HG03196 (cell line): Measurements from ENCODE around the gene RENBP.

Source experiments
- ATAC-seq: cut with Tn5 transposase; IDR thresholded peaks from one replicate; pipeline ENCODE4 v1.9.1; 2021; ENCODE audit not compliant: unreplicated experiment

RENBP gene

DNA sequence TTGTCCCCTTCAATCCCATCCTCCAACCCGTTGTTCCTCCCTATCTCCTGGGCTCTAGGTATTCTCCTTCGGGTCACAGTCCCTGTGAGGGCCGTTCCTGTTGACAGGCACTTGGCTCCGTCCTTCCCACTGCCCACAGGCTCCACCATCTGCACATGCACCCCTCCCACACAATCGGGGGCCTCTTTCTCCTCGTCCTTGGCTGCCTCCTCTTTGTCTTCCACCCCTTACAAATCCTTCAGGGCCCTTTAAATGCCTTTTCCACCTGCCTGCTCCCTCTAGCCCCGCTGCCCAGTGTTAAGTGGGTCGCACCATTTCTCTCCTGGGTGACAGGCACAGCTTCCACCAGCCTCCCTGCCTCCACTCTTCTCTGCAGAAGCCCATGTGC lies 42.7 kb downstream of the RENBP start:
- no peak for ATAC-seq

DNA sequence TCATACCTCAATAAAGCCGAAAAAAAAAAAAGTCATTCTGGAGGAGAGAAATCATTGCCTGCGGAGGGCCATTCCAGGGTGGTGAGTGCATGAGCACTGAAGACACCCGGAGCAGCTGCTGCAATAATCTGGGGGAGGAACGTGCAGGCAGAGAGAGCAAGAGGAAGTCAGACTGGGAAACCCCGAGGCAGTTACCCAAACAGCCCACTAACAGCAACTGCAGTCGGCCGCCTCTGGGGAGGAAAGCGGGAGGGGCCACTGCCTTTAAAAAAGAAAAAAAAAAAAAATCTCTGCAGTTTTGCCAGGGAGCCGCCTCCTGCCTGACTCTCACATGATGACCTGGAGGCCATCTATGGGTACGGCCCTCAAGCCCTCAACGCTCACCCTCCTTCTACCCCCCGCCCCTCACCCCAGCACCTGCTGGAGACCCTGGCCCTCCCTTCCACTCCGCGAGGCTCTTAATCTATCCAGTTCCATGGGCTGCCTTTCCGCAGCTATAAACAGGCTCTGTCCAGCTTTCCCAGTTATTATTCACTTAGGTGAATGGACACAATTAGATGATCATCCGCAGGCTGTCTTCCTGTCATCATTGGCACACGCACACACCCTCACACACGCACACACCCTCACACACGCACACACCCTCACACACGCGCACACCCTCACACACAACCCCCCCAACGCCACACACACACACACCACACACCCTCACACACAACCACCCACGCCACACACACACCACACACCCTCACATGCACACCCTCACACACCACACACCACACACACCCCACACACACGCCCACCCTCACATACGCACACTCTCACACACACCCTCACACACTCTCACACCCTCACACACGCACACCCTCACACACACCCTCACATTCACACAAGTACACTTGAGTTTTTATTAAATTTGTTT lies 43.4 kb downstream of the RENBP start:
- no peak for ATAC-seq

DNA sequence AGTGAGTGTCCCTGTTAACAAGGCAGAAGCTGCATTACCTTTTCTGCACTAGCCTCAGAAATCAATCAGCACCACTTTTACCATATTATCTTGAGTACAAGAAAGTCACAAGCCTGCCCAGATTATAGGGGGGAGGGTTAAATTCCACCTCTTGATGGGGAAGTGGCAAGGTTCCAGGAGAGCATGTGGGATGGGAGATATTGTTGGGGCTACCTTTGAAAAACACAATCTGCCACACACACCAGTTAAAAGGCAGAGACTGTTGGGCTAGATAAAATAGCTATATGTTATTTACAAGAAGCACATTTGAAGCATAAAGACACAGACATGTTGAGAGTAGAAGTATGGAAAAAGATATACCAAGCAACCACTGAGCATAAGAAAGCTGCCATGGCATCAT lies 46.5 kb downstream of the RENBP start:
- ATAC-seq: no peak

DNA sequence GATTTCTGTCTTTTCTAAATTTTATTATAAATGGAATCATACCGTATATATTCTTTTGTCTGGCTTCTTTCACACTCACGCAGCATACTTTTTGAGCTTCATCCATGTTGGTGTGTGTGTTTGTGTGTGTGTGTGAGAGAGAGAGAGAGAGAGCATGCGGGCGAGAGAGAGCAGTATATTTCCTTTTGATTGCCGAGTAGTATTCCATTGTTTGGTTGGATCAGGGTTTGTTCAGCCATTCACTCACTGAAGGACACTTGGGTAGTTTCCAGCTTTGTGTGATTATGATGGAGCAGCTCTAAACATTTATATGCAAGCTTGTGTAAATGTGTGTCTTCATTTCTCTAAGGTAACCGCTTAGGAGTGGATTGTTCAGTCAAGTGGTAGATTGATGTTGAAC lies 55.3 kb downstream of the RENBP start:
- ATAC-seq: no peak

DNA sequence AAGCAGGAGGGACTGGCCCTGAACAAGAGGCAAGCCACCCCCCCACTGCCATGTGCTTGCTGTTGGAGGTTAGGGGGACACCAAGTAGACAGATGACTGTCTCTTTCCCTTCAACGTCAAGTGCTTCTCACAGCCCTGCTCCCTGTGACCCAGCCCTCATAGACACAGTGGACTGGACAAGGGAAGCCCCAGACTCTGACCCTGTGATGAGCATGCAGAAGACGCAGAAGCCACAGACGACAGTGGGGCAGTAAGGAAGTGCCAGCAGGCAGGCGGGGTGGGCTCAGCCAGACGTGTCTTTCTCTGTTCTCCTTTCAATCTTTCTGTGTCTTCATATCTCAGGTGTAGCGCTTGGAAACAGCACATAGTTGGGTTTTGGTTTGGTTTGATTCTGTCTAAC lies 56.1 kb downstream of the RENBP start:
- ATAC-seq: no peak

DNA sequence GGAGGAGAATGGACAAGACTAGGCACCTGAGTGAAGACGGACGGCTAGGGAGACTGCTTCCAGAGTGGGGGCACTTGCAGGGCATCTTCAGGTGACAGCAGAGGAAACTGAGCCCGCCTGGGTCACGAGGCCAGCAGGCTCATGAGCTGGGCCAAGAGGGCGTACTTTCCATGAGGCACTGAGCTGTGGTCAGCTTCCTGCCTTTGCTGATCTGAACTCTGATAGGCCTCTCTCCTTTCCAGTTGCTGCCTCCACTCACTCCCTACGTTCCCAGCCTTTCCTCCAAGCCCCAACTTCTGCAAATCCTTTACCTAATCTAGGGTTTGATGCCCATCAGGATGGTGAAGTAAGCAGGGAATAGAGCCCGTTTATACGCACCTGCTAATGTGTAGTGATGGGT lies 57.1 kb downstream of the RENBP start:
- ATAC-seq: no peak

DNA sequence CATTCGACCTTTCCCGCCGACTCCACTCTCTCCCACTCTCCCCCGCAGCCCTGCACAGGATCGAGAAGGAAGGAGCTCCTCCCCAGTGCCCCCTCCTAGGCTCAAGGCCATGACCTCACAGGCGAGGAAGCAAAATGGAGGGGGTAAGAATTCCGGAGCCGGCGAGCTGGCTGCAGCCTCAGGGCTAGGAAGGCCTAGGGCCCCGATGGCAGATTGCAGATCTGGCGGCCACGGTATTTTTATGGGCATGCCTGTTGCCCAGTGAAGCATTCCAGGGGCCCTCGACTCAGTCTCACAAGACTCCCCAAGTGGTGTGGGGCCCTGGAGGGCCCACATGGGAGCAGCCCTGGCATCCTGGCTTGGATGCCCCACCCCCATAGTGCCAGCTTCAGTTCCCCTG lies 57.5 kb downstream of the RENBP start:
- no peak for ATAC-seq

DNA sequence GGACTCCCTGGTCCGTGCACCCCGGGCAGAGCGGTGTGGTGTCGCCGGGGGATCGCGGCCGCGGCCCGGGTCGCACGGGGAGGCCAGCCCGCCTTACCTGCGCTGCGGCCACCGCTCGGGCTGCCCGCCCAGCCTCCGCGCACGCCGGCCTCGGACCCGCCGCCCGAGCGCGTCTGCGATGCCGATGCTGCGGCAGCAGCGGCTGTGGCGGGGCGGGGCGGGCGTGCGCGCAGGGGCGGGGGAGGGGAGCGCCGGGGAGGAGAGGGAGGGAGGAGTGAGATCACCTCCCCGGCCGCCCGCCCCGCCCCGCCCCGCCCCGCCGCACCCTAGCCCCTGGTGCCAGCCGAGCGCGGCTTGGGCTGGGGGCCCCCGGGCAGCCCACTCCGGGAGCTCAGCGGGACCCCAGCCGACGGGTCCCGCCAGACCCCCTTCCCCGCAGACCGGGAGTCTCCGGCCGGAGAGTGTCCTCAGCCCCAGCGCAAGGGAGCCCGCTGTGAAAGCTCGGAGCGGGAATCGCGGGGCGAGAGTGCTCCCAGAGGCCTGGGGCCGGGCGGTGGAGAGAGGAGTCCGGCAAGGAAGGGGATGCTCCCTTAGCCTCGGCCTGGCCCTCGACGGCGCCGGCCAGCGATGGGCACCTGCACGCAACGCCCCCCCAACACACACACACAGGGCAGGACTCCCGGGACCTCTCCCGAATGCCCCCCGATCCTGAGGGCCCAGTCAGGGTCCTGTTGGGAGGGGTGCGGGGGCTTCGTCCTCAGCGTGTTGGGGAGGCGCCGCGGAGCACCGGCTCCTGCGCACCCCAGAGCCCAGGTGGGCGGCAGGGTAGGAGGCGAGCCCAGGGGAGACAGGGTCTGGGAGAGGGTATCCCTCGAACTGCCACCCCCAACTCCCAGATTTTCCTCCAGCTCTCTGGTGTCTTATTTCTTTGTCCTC lies 58.2 kb downstream of the RENBP start, which contains the start of gene L1CAM:
Gene L1CAM, minus strand, starts transcription at position 206 of the 936 bp plus-strand sequence. CDS start 10,337 bp downstream, outside the sequence.
- no peak for ATAC-seq
